ENCODE data around the gene TFRC.
A peak's percentile ranks its signal among the peaks of the same experiment; 100 is the strongest.
"Not testable (repeated sequence)": the region's sequence is repeated elsewhere in the genome, so short reads cannot be mapped to it uniquely, and the experiment has no call there.

Gene TFRC

DNA sequence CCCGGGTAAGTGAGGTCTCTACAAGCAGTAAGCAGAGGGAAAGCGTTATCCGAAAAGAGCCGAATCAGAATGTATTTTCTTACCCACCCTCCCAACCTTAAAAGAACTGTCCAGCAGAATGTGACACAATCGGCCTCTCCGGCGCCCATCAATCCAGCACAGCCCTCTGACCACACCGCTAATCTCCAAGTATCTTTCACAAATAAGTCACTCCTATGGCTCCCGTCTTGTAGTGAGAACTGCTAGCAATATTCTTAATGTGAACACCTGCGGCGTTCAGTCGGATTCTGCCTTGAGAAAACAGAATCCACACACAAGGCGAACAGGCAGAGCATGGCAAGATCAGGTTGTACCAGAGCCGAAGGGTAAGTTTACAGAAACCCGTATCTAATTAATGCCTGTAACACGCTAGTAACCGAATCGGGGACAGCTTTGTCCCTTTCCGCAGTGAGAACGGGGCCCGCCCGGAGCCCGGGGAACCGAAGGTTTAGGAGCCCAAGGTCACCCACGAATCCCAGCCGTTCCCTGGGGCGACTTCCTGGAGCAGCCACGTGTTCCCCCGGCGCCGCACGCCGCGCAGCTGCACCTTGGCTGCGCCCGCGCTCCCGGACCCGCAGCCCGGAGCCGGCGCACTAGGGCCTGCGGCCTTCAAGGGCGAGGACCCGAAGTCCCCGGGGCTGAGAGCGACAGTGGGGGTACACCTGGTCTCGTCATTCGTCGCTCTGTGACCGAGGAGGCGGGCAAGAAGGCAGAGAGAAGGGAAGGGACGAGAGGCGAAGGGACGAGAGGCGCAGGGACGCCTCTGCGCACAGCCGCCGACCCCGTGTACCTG is 672 bp downstream of the TFRC start:
- peak; percentile 15 for DNase-seq (ENCODE audit: low read depth)

DNA sequence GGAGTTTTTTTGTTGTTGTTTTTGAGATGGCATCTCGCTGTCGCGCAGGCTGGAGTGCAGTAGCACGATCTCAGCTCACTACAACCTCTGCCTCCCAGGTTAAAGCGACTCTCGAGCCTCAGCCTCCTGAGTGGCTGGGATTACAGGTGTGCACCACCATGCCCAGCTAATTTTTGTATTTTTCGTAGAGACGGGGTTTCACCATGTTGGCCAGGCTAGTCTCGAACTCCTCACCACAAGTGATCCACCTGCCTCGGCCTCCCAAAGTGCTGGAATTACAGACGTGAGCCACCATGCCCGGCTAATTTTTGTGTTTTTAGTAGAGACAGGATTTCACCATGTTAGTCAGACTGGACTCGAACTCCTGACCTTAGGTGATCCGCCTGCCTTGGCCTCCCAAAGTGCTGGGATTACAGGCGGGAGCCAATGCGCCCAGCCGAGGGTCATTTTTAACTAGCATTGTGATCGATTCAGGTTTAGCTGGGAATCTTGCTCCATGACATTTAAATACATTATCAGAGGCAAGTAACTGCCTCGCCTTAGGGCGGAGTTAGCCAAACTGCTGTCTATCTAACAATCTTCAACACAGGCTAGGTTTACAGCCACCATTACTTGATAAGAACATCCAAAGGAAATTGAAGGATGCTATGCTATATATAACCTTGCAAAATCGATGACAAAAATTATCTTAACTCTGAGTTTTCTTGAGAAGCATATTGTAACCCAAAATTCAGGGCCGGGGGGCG is 1.6 kb downstream of the TFRC start:
- not testable (repeated sequence) for DNase-seq (ENCODE audit: low read depth)

DNA sequence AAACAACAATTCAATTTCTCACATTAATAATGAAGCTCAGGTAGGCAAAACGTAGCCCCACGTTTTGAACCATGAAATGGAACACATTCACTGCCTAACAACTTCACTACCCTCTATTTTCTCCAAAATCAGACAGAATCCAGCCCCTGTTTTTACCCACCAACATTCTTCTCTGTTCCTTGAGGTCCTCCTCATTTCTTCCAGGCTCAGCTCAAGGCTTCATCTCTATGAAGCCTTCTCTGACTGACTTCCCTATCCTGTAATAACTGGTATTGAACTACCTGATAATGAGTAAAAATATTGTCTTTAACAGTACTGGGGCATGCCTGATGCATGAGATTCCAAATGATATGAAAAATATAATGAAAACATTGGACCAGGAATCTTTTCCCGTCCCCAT is 2.2 kb downstream of the TFRC start:
- DNase-seq (ENCODE audit: low read depth): no peak

DNA sequence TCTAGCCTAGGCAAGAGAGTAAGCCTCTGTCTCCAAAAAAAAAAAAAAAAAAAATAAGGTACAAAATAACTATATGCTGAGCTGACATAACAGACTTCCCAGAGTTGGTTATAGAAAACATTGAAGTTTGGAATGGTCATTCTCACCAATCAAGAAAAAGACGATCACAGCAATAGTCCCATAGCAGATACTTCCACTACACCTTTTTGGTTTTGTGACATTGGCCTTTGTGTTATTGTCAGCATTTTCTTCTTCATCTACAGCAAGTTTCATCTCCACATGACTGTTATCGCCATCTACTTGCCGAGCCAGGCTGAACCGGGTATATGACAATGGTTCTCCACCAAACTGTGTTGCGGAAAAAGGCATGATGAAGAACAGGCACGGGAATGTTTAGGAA is 6.9 kb downstream of the TFRC start:
- no peak for DNase-seq (ENCODE audit: low read depth)

DNA sequence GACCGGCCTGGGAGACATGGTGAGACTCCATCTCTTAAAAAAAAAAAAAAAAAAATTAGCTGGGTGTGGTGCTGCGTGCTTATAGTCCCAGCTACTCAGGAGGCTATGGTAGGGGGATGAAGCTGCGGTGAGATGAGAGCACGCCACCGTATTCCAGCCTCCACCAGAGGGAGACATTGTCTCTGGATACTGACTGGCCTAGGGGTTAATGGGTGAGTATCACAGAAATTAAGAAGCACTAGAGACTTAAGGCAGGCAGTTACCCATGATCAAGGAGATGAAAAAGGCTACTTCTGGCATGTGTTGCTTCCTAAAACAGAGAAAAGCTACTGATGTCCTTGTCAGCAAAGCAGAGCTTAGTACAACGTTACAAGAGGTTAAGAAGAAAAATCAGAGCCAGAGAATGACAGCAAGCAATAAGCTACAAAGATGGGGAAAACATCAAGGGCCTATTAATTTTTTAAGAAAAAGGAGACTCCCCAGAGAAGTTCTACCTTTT is 8.6 kb downstream of the TFRC start:
- peak; percentile 25 for DNase-seq (ENCODE audit: low read depth)

DNA sequence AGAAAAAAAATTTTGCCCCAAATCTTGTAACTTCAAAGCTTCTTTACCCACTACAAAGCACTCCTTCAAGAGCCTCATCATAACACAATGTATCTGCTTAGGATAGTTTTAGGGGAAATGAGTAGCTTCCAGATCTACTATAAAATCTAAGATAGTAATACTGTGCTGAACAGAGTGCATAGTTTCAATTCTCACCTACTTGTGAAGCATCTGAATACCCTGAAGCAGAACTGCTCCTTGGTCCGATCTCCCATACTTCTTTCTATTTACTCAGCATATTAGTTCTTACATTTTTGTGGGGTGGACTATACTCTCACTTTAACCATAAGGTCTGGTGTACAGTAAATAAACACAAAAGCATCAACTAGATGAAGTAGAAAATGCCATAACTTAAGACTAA is 9.6 kb downstream of the TFRC start:
- DNase-seq (ENCODE audit: low read depth): no peak

DNA sequence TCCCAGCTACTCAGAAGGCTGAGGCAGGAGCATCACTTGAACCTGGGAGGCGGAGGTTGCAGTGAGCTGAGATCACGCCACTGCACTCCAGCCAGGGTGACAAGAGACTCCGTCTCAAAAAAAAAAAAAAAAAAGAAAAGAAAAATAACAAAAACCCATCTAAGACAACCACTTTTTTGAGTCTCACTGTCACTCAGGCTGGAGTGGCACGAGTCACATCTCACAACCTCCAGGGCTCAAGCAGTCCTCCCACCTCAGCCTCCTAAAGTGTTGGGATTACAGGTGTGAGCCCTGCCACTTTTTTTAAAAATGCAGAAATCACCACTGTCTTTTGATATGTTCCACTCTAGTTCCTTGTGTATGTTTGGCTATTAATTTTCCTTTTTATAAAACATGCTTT is 13.1 kb downstream of the TFRC start:
- DNase-seq (ENCODE audit: low read depth): not testable (repeated sequence)

DNA sequence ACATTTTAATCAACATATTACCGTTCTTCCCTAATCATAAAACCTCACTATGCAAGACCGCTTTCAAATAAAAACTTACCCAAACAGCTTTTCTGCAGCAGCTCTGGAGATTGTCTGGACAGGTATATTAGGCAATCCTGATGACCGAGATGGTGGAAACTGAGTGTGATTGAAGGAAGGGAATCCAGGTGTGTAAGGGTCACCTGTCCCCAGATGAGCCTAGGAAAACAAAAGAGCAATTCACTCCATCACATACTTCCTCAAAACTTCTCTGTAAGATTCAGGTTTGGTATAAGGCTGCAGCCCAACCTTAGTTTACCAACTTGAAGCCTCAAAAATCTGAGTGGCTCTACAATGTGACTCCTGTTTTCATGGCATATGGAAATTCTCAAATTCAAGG is 14.5 kb downstream of the TFRC start:
- no peak for DNase-seq (ENCODE audit: low read depth)

DNA sequence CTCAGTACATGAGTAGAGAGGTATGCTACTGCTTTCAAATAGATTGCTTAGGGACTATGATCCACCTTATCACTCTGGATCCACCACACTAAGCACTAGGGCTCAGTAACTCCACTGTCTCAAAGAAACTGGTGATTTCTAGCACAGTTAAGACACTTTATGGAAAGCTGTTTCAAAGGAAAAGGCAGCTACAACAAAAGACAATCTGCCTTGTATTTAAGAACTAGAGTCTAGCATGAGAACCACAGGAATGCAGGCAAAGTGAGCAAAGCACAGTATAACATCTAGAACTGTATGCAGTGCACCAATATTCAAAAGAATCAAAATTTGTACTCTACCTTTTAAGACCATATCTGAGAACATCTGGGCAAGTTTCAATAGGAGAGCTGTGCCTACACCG is 17.9 kb downstream of the TFRC start:
- no peak for DNase-seq (ENCODE audit: low read depth)

DNA sequence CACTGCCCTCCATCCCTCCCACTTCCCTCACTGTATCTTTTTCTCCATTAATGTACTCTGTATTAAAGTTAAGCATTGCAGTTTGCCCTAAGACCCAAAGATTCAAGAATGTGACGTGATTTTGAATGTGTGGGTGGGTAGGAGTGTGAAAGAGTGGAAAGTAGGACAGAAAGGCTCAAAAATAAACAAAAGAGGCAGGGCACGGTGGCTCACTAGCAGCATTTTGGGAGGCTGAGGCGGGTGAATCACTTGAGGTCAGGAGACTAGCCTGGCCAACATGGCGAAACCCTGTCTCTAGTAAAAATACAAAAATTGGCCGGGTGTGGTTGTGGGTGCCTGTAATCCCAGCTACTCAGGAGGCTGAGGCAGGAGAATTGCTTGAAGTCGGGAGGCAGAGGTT is 18.4 kb downstream of the TFRC start:
- DNase-seq (ENCODE audit: low read depth): no peak

DNA sequence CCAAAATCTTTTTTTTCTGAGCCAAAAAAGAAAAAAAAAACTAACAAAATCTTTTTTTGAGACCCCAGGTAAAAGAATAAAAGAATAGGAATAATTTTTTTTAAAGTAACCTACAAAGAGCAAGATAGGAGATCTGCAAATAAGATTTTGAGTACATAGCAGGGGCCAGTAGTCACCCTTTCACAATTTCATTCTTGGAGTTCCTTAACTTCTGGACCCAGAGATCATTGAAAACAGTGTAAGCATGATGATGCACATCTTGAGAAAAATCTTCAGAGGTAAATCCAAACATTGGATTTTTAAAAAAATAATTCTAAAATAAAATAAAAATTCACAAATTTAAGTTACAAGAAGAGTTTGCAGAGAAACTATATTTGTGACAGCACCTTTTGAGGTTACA is 18.8 kb downstream of the TFRC start:
- no peak for DNase-seq (ENCODE audit: low read depth)

DNA sequence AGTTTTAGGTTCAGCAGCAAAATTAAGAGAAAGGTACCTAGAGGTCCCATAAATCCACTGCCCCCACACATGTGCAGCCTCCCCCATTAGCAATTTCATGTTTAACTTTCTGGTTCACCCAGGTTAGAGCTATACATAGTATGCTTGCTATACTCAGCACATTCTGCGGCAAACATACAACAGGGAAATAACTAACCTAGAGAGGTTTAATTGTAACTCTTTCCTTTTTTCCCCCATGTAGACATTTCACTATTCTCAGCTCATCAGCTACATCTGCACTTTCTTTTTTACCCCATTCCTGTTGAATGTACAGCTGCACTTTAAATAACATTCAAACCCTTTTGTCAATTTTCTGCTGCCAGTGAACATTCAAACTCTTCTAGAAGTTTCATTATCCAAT is 21.1 kb downstream of the TFRC start:
- no peak for DNase-seq (ENCODE audit: low read depth)

DNA sequence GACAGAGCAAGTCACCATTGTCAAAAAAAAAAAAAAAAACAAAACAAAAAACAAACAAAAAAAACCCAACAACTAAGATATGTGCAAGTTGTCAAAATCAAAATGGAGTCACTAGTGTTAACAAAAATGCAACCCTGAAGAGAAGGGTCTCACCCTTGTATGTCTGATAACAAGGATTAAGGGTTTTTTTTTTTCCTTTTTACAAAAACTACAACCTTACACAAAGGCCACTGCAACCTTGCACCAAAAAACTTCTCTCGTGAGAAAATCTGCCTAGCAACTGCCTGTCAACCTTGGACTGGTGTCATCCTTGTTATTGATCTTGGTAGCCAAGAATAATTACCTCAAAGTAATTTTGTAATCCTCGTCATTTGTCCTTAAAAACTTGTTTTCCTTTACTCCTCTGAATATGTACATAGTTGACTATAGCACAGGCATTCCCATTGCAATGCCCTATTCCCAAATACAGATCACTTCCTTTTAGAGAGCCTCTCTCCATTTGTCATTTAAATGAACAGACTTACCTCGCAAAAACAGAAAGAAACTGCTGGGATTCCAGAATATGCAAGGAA is 24.0 kb downstream of the TFRC start:
- no peak for DNase-seq (ENCODE audit: low read depth)

DNA sequence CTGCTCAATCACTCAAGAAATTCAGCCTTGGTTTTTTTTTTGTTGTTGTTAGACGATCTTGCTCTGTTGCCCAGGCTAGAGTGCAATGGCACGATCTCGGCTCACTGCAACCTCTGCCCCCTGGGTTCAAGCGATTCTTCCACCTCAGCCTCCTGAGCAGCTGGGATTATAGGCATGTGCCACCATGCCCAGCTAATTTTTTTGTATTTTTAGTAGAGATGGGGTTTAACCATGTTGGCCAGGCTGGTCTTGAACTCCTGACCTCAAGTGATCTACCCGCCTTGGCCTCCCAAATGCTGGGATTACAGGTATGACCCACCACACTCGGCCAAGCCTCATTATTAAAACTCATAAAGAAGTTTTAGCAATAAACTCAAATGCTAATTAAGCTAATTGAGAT is 25.5 kb downstream of the TFRC start:
- DNase-seq (ENCODE audit: low read depth): not testable (repeated sequence)

DNA sequence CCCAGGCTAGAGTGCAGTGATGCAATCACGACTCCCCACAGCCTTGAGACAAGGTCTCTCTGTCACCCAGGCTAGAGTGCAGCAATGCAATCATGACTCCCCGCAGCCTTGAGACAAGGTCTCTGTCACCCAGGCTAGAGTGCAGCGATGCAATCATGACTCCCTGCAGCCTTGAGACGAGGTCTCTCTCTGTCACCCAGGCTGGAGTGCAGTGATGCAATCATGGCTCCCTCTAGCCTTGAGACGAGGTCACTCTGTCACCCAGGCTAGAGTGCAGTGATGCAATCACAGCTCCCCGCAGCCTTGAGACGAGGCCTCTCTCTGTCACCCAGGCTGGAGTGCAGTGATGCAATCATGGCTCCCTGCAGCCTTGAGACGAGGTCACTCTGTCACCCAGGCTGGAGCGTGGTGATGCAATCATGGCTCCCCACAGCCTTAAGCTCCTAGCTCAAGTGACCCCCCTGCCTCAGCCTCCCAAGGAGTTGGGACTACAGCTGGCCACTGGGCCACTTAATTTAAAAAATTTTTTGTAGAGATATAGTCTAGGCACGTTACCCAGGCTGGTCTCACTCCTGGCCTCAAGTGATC is 26.1 kb downstream of the TFRC start:
- DNase-seq (ENCODE audit: low read depth): no peak

DNA sequence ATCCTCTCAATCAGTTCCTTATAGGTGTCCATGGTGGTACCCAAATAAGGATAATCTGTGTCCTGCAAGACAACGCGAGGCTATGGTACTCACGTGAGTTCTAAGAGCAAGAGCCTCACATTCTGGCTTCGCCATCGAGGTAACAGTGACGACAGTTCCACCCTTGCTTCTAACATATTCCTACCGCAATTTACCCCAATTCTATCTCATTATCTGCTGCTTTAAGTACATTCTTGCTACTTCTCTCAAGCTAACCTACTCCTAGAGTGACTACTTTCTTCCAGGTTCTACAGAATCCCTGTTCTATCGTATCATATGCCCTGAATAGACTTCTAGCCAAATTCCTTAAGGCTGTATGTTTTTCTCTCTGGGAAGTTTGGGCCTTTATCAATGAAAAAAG is 26.6 kb downstream of the TFRC start:
- DNase-seq (ENCODE audit: low read depth): no peak

DNA sequence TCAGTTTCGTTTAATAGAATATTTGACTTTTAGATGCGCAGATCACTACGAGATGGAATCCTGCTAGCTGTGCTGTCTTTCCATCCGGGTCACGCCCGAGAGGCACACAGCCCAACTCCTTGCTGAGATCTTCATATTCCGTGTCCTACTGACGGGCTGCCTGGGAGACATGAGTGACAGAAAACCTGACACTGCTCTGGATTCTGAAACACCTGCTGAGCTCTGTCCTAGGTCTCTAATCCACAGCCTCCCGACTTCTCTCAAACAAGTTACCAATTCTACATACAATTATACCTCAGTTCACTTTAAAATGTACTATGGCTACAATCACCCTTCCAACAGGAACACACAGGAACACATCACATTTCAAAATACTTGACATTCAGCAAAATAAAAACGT is 27.2 kb downstream of the TFRC start:
- no peak for DNase-seq (ENCODE audit: low read depth)

DNA sequence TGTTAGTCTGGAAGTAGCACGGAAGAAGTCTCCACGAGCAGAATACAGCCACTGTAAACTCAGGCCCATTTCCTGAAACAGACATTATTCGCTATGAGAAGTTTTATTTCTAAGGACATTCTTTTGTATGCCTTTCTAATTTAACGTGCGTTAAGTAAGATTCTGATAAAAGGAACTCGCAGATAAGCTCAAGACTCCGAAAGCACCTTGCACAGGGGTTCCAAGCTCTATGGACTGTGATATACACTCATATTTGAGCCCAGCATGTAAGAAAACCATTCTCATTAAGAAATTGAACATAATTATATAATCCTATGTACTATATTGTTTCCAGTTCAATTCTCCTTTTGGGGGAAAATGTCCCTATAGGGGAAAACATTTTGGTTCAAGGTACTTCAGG is 28.4 kb downstream of the TFRC start:
- no peak for DNase-seq (ENCODE audit: low read depth)

DNA sequence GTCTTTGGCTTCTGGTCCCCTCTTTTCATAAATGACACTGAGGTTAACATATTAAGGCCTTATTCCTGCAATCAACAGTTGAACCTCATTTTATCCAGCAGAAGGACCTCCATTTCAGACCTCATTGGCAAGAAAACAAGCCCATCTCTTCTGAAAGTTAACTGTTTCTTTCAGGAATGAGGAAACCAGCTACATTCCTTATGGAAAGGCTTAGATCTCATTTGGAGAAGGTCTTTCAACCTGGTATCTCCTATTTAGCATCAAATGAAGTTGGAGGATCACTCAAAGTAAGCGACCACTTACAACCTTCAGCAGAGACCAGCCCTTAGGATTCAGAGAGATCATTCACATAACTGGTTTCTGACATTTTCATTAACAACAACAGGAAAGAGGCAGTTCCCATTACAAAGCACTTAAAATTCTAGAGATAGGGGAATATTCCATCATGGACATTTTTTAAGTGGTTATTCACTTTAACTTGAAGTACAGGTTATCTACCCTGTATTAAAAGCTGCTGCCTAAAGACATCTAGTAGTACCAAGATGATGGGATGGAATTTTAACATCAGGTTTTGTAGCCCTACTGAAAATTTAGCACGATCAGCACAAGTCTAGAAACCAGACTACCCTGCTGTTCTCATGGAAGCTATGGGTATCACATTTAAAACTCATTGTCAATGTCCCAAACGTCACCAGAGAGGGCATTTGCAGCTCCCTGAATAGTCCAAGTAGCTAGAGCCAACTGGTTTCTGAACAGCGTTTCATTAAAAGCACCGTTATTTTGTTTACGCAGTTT is 30.4 kb downstream of the TFRC start:
- no peak for DNase-seq (ENCODE audit: low read depth)

DNA sequence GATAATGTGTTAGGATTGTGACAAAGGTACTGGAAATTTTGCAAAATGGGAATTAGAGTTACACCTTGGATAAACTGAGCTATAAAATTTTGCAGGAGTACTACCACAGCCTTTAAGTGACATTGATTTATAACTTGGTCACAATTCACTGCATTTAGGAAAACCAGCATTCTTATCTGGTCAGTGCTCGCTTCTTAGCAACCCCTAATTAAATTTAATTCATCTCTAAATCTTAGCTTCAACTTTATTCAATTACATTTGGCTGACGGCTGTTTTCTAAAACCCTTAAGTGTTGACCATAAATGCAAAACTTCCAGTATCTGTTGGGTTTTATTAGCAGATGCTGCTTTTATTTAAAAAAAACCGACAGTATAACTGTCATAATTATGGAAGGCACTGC is 31.3 kb downstream of the TFRC start:
- no peak for DNase-seq (ENCODE audit: low read depth)

DNA sequence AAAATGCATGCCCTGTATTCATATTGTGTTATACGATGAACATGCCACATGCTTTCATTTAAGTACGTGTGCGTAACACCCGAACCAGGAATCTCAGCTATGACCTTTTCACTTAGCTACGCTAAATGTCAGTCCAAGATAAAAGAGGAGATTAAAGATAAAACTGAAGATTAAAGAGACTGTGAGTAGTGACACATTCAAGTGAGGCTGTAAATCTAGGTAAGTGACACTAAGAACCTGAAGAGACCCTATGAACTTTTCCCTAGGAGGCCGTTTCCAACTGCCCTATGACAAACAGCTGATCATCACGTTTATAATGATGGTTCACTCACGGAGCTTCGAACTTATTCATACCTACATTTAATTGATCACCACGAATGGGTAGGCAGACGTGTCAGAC is 32.2 kb downstream of the TFRC start:
- no peak for DNase-seq (ENCODE audit: low read depth)
